HEK293 (cell line): ENCODE data around the gene IL4R.

Experiments used
- KLF1 ChIP-seq: fragments of 450-650 bp; formaldehyde crosslinking; IDR thresholded peaks from 2 replicates; pipeline ENCODE4 v1.5.1; 2016; ENCODE audit warnings: missing biosample characterization, missing genetic modification characterization
- ZNF132 ChIP-seq: fragments of 450-650 bp; formaldehyde crosslinking; IDR thresholded peaks from 2 replicates; pipeline ENCODE4 v1.5.1; 2017; ENCODE audit warnings: missing biosample characterization, missing genetic modification characterization, borderline replicate concordance
- ZNF19 ChIP-seq: fragments of 450-650 bp; formaldehyde crosslinking; IDR thresholded peaks from 2 replicates; pipeline ENCODE4; 2016; ENCODE audit warnings: missing biosample characterization, missing genetic modification characterization, low read depth
- TF ChIP-seq, protein P1 (sequence below): fragments of 450-650 bp; formaldehyde crosslinking; IDR thresholded peaks from 2 replicates; pipeline ENCODE4 v1.5.1; 2017; ENCODE audit warnings: missing biosample characterization, missing genetic modification characterization
- TF ChIP-seq, protein P2 (sequence below): fragments of 450-650 bp; formaldehyde crosslinking; IDR thresholded peaks from 2 replicates; pipeline ENCODE4 v1.5.1; 2016; ENCODE audit warnings: missing biosample characterization, missing genetic modification characterization

DNA sequence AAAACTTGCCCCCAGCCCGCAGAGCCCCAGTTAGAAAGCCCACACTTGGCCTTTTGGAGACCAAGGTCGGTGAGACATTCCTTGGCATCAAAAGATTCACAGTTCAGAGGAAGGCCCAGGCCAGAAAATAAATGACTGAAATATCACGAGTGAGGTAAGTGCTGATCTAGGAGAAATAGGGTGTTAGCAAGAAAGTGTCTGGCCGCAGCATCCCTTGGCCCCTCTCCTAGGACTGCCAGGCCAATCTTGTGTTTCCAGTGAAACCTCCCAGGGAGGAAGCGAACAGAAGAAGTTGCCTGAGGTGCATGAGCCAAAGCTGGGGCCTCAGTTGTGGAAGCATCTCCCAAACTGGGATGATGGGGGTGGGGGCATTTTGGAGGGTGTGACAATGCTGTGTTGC, 22.7 kb upstream of the IL4R start:
- TF ChIP-seq, protein P1, sequence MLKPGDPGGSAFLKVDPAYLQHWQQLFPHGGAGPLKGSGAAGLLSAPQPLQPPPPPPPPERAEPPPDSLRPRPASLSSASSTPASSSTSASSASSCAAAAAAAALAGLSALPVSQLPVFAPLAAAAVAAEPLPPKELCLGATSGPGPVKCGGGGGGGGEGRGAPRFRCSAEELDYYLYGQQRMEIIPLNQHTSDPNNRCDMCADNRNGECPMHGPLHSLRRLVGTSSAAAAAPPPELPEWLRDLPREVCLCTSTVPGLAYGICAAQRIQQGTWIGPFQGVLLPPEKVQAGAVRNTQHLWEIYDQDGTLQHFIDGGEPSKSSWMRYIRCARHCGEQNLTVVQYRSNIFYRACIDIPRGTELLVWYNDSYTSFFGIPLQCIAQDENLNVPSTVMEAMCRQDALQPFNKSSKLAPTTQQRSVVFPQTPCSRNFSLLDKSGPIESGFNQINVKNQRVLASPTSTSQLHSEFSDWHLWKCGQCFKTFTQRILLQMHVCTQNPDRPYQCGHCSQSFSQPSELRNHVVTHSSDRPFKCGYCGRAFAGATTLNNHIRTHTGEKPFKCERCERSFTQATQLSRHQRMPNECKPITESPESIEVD: no peak
- no peak for TF ChIP-seq ZNF132
- no peak for TF ChIP-seq ZNF19 (tag by site-specific recombination)
- no peak for TF ChIP-seq KLF1 (tag by site-specific recombination)
- TF ChIP-seq, protein P2, sequence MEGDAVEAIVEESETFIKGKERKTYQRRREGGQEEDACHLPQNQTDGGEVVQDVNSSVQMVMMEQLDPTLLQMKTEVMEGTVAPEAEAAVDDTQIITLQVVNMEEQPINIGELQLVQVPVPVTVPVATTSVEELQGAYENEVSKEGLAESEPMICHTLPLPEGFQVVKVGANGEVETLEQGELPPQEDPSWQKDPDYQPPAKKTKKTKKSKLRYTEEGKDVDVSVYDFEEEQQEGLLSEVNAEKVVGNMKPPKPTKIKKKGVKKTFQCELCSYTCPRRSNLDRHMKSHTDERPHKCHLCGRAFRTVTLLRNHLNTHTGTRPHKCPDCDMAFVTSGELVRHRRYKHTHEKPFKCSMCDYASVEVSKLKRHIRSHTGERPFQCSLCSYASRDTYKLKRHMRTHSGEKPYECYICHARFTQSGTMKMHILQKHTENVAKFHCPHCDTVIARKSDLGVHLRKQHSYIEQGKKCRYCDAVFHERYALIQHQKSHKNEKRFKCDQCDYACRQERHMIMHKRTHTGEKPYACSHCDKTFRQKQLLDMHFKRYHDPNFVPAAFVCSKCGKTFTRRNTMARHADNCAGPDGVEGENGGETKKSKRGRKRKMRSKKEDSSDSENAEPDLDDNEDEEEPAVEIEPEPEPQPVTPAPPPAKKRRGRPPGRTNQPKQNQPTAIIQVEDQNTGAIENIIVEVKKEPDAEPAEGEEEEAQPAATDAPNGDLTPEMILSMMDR (tag by site-specific recombination): no peak
